ENCODE results near the gene KISS1R.

KISS1R gene

DNA sequence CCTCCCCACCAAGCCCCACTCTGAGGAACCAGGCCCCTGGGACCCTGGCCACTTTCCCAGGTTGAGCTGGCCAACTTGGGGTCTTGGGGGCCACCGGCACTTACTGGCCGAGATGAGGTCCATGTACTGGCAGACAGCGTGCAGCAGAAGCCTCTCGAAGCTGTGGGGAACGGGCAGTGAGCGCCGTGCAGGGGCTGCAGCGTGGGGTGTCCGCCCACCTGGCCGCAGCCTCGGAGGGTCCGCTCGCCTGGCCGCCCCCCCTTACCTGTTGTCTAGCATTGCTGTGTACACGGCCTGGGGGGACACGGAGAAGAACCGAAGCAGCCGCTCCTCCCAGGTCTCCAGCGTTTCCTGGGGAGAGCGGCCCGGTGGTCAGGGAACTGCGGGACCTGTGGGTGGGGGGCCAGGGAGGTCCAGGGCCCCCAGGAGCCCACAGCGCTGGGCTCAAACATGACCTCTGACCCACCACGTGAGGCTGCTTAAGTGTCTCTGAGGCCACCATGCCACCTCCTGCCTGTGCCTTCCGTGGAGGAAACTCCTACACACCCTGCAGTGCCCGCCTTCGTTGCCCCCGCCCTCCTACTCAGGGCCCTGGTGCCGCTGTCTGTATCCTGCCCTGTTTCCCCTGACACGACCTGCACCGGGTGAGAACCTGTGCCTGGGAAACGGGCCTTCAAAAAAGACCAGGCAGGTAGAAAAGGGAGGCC lies 17.6 kb upstream of the KISS1R start:
- Mint-ChIP-seq H3K27ac (no peak overlapping the region), H3K4me3 (no peak overlapping the region), H3K9me3 (no peaks in the 10 kb centered on the region), H3K27me3 (no peaks in the 10 kb centered on the region), H3K4me1 (ENCODE audit: low read depth in 2 of 2) (peaks cover 8 to 11% of the 10 kb centered on the region in 2 donors), H3K36me3 (ENCODE audit: insufficient read depth) (peaks cover 66% of the 10 kb centered on the region)
- DNase-seq (no peak), ATAC-seq (replicated peaks) (no peak)

DNA sequence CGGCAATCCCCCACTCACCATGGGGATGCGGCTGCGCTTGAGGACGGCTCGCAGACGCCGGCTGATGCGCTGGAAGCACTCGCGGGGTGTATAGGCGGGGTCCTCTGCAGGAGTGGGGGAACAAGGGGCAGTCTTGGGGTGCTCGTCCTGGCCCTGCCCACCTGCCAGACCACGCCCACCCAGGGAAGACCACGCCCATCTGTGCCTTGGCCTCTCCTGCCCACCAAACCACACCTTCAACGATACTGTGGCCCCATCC lies 17.2 kb upstream of the KISS1R start:
- DNase-seq (no peak), ATAC-seq (replicated peaks) (peak; percentile 6)
- H3K27ac Mint-ChIP-seq = peak overlapping the region; percentile 54 to 59
- no peaks in the 10 kb centered on the region for H3K9me3 Mint-ChIP-seq
- peaks cover 65% of the 10 kb centered on the region for H3K36me3 Mint-ChIP-seq (ENCODE audit: insufficient read depth)
- no peak overlapping the region for H3K4me3 Mint-ChIP-seq
- H3K4me1 Mint-ChIP-seq (ENCODE audit: low read depth in 2 of 2) = peaks cover 8 to 12% of the 10 kb centered on the region in 2 donors
- no peaks in the 10 kb centered on the region for H3K27me3 Mint-ChIP-seq

DNA sequence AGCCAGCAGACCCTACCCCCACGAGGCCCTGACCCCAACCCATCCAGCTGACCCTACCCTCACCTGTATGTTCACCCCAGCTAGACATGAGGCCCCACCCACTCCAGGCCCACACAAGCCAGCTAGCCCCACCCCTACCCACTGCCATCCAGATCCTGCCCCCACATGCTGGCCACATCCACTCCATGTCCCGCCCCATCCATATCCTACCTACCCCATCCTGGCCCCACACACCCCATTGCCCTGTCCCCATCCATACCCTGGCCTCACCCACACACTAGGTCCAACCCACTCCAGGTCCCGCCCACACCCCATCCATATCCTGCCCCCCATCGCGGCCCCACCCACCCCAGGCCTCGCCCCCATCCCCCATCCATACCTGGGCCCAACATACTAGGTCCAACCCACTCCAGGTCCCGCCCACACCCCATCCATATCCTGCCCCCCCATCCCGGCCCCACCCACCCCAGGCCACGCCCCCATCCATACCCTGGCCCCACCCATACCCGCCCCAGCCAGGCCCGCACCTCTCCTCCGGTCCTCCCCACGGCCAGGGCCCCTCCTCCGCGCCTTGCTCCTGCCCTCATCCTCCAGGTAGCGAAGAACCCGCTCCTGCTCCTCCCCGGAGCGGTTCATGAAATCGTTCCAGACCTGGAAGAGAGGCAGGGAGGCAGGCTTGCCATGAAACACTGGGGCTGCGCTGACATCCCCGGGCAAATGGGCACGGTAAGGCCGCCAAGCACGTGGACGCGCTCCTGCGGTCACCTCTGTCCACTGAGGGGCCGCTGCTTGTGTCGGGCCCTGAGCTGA lies 16.6 kb upstream of the KISS1R start:
- H3K36me3 Mint-ChIP-seq (ENCODE audit: insufficient read depth) = peaks cover 61% of the 10 kb centered on the region

DNA sequence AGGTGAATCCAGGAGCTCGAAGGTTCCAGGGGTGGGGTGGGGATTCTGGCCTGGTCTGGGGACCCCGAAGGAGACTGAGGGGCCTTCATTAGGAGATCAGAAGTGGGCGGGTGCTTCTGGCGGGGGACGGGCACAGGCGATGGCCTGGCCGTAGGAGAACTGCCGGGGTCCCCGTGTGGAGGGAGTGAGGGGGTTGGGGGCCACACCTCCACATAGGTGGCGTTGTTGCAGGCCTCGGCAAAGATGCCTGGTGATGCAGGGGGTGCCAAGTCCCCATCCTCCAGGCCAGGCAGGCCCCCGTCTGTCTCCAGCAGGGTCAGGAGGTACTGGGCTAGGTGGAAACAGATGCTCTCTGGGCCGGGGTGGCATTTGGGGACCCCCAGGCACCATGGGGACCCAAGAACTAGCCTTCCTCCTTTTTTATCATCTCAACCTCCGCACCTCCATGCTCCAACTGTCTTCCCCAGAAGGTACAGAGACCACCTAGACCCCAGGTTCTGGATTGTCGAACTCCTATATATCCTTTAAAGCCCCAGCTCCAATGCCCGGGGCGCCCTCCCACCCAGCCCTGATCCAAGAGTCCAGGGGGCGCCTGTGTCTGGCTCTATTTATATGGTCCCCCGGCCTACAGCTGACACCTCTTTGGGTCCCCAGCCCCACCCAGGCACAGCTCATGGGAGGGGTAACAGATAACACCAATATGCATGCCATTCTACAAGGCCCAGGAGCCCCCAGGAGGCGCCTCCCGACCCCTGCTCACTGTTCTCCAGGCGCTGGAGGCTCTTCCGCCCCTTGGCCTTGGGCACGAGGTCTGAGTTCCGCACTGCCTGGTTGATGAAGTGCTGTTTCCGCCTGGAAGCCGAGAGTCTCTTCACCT lies 15.7 kb upstream of the KISS1R start:
- Mint-ChIP-seq H3K4me3 (no peak overlapping the region), H3K9me3 (no peaks in the 10 kb centered on the region), H3K27ac (peak overlapping the region in 1 of 2 donors; percentile 35), H3K4me1 (ENCODE audit: low read depth in 2 of 2) (peaks cover 10 to 12% of the 10 kb centered on the region in 2 donors), H3K27me3 (no peaks in the 10 kb centered on the region), H3K36me3 (ENCODE audit: insufficient read depth) (peaks cover 60% of the 10 kb centered on the region)
- ATAC-seq (replicated peaks) = no peak
- DNase-seq = no peak

More for the DNA sequence above, 16.6 kb upstream of the KISS1R start:
- DNase-seq (no peak), ATAC-seq (replicated peaks) (peak; percentile 69)
- peak overlapping the region; percentile 54 to 59 for H3K27ac Mint-ChIP-seq
- no peaks in the 10 kb centered on the region for H3K27me3 Mint-ChIP-seq
- H3K9me3 Mint-ChIP-seq = no peaks in the 10 kb centered on the region
- no peak overlapping the region for H3K4me3 Mint-ChIP-seq
- H3K4me1 Mint-ChIP-seq (ENCODE audit: low read depth in 2 of 2) = peaks cover 8 to 12% of the 10 kb centered on the region in 2 donors

DNA sequence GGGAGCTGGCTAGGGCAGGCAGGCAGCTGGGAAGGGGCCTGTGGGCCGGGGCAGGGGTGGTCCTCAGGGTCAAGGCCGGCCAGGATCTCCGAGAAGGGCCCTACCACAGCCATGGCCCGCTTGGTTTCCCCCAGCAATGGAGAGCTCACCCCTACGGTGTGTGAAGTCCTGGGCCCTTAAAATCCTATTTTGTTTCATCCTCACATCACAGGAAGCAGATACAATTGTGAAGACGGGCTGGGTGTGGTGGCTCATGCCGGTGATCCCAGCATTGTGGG lies 15.1 kb upstream of the KISS1R start:
- H3K4me1 Mint-ChIP-seq (ENCODE audit: low read depth in 2 of 2) = peaks cover 11 to 12% of the 10 kb centered on the region in 2 donors
- H3K27me3 Mint-ChIP-seq = no peaks in the 10 kb centered on the region
- ATAC-seq (replicated peaks) (no peak), DNase-seq (no peak)
- H3K4me3 Mint-ChIP-seq = no peak overlapping the region
- H3K9me3 Mint-ChIP-seq = no peaks in the 10 kb centered on the region
- no peak overlapping the region for H3K27ac Mint-ChIP-seq
- H3K36me3 Mint-ChIP-seq (ENCODE audit: insufficient read depth) = peaks cover 54% of the 10 kb centered on the region

DNA sequence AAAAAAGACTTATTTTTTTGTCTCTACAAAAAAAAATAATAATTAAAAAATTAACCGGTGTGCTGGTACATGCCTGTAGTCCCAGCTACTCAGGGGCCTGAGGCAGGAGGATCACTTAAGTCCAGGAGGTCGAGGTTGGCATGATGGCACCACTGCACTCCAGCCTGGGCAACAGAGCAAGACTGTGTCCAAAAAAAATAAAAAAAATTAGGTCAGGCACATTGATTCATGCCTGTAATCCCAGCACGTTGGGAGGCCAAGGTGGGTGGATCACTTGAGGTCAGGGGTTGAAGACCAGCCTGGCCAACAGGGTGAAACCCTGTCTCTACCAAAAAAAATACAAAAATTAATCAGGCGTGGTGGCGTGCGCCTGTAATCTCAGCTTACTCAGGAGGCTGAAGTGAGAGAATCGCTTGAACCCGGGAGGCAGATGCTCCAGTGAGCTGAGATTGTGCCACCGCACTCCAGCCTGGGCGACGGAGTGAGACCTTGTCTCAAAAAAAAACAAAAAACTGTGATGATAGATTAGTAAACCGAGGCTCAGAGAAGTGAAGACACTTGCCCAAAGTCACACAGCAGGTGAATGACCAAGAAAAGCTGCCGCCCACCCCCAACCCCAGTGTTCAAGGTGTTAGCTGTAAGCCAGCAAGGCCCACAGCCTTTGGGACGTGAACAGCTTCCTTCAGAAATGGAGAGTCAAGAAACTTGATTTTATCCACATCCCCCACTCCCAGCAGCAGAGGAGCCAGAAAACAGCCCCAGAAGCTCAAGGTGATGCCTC lies 14.5 kb upstream of the KISS1R start:
- Mint-ChIP-seq H3K36me3 (ENCODE audit: insufficient read depth) (peaks cover 51% of the 10 kb centered on the region), H3K9me3 (no peaks in the 10 kb centered on the region), H3K4me1 (ENCODE audit: low read depth in 2 of 2) (peaks cover 12 to 13% of the 10 kb centered on the region in 2 donors), H3K27ac (no peak overlapping the region), H3K4me3 (no peak overlapping the region), H3K27me3 (no peaks in the 10 kb centered on the region)
- no peak for ATAC-seq (replicated peaks)
- no peak for DNase-seq

DNA sequence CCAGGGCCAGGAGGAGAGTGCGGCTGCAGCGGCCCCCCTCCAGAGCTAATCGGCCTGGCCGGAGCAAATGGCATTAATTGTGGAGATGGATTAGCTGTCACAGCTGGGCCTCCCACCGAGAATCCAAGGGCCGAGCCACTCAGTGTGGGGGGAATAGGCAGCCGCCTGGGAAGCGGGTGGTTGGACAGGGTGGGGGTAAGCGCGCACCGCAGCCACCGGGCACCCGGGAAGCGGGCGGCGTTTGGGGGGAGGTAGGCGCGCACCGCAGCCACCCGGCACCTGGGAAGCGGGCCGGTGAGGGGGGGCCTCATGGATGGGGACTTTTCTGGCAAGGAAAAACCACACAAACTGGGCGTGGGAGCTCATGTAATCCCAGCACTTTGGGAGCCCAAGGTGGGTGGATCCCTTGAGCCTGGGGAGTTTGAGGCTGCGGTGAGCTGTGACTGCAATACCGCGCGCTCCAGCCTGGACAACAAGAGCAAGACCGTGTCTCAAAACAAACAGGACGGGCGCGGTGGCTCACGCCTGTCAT lies 13.8 kb upstream of the KISS1R start:
- peaks cover 49% of the 10 kb centered on the region for H3K36me3 Mint-ChIP-seq (ENCODE audit: insufficient read depth)
- H3K27me3 Mint-ChIP-seq = no peaks in the 10 kb centered on the region
- H3K4me3 Mint-ChIP-seq = no peak overlapping the region
- ATAC-seq (replicated peaks) (no peak), DNase-seq (no peak)
- H3K9me3 Mint-ChIP-seq = no peaks in the 10 kb centered on the region
- no peak overlapping the region for H3K27ac Mint-ChIP-seq
- H3K4me1 Mint-ChIP-seq (ENCODE audit: low read depth in 2 of 2) = peaks cover 12 to 13% of the 10 kb centered on the region in 2 donors

DNA sequence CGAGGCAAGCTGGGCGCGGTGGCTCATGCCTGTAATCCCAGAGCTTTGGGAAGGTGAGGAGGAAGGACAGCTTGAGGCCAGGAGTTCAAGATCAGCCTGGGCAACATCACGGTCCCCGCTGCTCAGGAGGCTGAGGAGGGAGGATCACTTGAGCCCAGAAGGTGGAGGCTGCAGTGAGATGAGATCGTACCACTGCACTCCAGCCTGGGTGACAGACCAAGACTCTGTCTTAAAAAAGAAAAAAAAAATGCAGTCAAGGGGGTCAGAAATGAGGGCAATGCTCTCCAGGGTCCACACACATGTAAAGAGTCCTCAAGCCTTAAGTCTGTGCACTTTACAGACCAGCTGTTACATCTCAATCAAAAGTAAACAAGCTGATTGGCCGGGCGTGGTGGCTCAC lies 12.6 kb upstream of the KISS1R start:
- H3K9me3 Mint-ChIP-seq = no peaks in the 10 kb centered on the region
- H3K36me3 Mint-ChIP-seq (ENCODE audit: insufficient read depth) = peaks cover 52% of the 10 kb centered on the region
- no peaks in the 10 kb centered on the region for H3K27me3 Mint-ChIP-seq
- no peak for ATAC-seq (replicated peaks)
- H3K27ac Mint-ChIP-seq = peak overlapping the region in 1 of 2 donors; percentile 59
- peaks cover 23 to 24% of the 10 kb centered on the region in 2 donors for H3K4me1 Mint-ChIP-seq (ENCODE audit: low read depth in 2 of 2)
- no peak for DNase-seq
- no peak overlapping the region for H3K4me3 Mint-ChIP-seq

DNA sequence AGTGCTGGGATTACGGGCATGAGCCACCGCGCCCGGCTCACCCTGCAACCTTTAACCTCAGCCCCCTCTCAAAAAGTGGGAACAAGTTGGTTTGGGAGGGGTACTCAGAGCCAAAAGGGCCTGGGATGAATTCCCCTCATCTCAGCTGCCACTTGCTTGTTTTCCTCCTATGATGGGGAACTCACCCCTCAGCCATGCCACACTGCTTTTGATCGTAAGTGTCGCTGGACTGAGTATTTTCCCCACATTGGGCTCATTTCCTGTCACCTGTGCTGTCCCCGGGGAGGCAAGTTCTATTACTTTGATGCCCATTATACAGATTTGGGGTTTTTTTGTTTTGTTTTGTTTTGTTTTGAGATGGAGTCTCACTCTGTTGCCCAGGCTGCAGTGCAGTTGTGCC lies 10.7 kb upstream of the KISS1R start:
- Mint-ChIP-seq H3K27ac (peak overlapping the region in 1 of 2 donors; percentile 41), H3K36me3 (ENCODE audit: insufficient read depth) (peaks cover 55% of the 10 kb centered on the region), H3K4me3 (peak overlapping the region in 1 of 2 donors; percentile 25), H3K27me3 (no peaks in the 10 kb centered on the region), H3K4me1 (ENCODE audit: low read depth in 2 of 2) (peaks cover 28% of the 10 kb centered on the region in 2 donors), H3K9me3 (no peaks in the 10 kb centered on the region)
- ATAC-seq (replicated peaks) = no peak
- DNase-seq = no peak

DNA sequence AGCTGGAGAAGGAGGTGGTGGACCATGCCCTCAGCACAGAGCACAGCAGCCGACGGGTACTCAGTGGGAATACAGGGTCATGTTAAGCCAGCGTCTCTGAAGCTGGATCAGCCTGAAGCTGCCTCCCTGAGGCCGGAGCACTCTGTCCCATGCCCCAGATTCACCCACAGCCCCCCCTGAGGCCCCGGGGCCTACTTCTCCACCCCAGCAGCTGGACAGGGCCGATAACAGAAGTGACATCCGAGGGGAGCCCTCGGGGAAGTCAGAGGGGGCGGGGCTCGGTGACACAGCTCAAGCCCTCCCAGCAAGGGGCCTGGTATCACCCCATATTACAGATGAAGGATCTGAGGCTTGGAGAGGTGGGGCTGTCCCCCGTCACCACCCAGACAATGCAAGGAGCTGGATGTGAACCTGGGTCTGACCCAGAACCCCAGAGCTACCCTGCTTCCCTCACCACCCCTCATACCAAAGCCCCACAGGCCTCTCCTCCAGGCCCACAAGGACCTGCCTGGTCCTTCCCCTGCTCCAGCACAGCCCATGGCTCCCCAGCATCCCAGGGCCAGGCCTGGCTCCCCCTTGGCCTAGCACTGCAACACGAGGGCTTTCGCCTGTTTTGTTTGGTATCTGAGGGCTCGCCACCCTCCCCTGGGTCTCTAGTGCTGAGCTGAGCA lies 9.8 kb upstream of the KISS1R start:
- Mint-ChIP-seq H3K4me3 (peak overlapping the region in 1 of 2 donors; percentile 94), H3K36me3 (ENCODE audit: insufficient read depth) (peaks cover 50% of the 10 kb centered on the region), H3K4me1 (ENCODE audit: low read depth in 2 of 2) (peaks cover 28% of the 10 kb centered on the region in 2 donors), H3K9me3 (no peaks in the 10 kb centered on the region), H3K27me3 (no peaks in the 10 kb centered on the region), H3K27ac (peak overlapping the region; percentile 25 to 100)
- no peak for ATAC-seq (replicated peaks)
- no peak for DNase-seq

DNA sequence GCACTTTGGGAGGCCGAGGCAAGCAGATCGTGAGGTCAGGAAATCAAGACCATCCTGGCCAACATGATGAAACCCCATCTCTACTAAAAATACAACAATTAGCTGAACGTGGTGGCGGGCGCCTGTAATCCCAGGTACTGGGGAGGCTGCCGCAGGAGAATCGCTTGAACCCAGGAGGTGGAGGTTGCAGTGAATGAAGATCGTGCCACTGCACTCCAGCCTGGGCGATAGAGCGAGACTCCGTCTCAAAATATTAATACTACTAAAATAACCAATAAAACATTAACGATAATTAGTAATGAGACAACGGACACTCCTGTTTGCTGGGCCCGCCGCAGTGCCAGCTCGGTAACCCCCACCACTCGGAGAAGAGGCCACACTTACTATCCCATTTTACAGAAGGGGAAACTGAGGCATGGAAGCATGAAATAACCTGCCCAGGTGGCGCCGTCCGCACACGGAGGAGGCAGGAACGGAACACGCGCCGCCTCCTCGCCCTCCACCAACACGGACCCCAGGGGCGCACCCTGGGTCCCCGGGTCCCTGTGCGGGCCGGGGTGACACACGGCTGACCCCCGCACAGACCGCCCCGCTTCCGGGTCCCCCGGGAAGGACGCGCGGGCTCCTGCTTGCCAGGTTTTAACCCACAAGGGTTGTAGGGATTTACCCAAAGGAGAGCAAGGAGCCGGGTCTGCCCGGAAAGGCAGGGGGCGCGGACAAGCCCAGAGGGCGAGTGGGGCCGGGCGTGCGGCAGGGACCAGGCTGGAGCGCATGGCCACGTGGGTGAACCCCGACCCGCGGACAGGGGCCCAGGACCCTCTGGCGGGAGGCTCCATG lies 5.7 kb upstream of the KISS1R start:
- H3K36me3 Mint-ChIP-seq (ENCODE audit: insufficient read depth) = peaks cover 40% of the 10 kb centered on the region
- no peak for ATAC-seq (replicated peaks)
- peak overlapping the region; percentile 12 to 99 for H3K27ac Mint-ChIP-seq
- no peak for DNase-seq
- H3K27me3 Mint-ChIP-seq = peaks cover 0 to 6% of the 10 kb centered on the region in 2 donors
- no peaks in the 10 kb centered on the region for H3K9me3 Mint-ChIP-seq
- H3K4me1 Mint-ChIP-seq (ENCODE audit: low read depth in 2 of 2) = peaks cover 22% of the 10 kb centered on the region in 2 donors
- H3K4me3 Mint-ChIP-seq = peak overlapping the region; percentile 86 to 94
